ENCODE measurements around the gene FHIT.

FHIT gene

GRCh38 chr3:60610441-60611112 is 640.7 kb downstream of the FHIT start:
- DNase-seq: peak in 1 of 14 donors; percentile 22

GRCh38 chr3:60609446-60609845 is 641.8 kb downstream of the FHIT start:
- DNase-seq: no peak

- no peak for DNase-seq
Observed at GRCh38 chr3:60603860-60604259, 647.4 kb downstream of the FHIT start.

GRCh38 chr3:60600848-60601247 is 650.4 kb downstream of the FHIT start:
- DNase-seq: no peak

GRCh38 chr3:60599586-60599985 is 651.7 kb downstream of the FHIT start:
- DNase-seq: no peak

GRCh38 chr3:60598671-60599070 is 652.6 kb downstream of the FHIT start:
- DNase-seq: no peak

GRCh38 chr3:60594025-60594424 is 657.2 kb downstream of the FHIT start:
- no peak for DNase-seq

- no peak for DNase-seq
Observed at GRCh38 chr3:60591267-60591666, 660.0 kb downstream of the FHIT start.

GRCh38 chr3:60588806-60589205 is 662.4 kb downstream of the FHIT start:
- DNase-seq: no peak

- DNase-seq: no peak
Observed at GRCh38 chr3:60585918-60586317, 665.3 kb downstream of the FHIT start.

- no peak for DNase-seq
Observed at GRCh38 chr3:60584250-60584649, 667.0 kb downstream of the FHIT start.

GRCh38 chr3:60582288-60582687 is 669.0 kb downstream of the FHIT start:
- no peak for DNase-seq

- DNase-seq: no peak
Observed at GRCh38 chr3:60580809-60581208, 670.4 kb downstream of the FHIT start.

- no peak for DNase-seq
Observed at GRCh38 chr3:60579734-60580133, 671.5 kb downstream of the FHIT start.

GRCh38 chr3:60578936-60579335 is 672.3 kb downstream of the FHIT start:
- no peak for DNase-seq

GRCh38 chr3:60577601-60578000 is 673.7 kb downstream of the FHIT start:
- no peak for DNase-seq

GRCh38 chr3:60575718-60576272 is 675.5 kb downstream of the FHIT start:
- DNase-seq: no peak

GRCh38 chr3:60574046-60574769 is 677.0 kb downstream of the FHIT start:
- no peak for DNase-seq

GRCh38 chr3:60573494-60573893 is 677.8 kb downstream of the FHIT start:
- no peak for DNase-seq

GRCh38 chr3:60571511-60571910 is 679.7 kb downstream of the FHIT start:
- DNase-seq: no peak

GRCh38 chr3:60557122-60557521 is 694.1 kb downstream of the FHIT start:
- DNase-seq: no peak

- no peak for DNase-seq
Observed at GRCh38 chr3:60555686-60556354, 695.4 kb downstream of the FHIT start.

GRCh38 chr3:60553144-60553543 is 698.1 kb downstream of the FHIT start:
- no peak for DNase-seq

Measured in C1 segment of cervical spinal cord (tissue), 14 donors.